Inflammatory macrophage treated with lipopolysaccharide for 4 hours (primary cell): Measurements from ENCODE around the gene MTHFSD.
A peak's percentile ranks its signal among the peaks of the same experiment; 100 is the strongest.
"Not testable (repeated sequence)": the region's sequence is repeated elsewhere in the genome, so short reads cannot be mapped to it uniquely, and the experiment has no call there.

ENCODE experiments used
- DNase-seq: peaks from one replicate; pipeline ENCODE4 v3.0.0-alpha.2; 2020

The MTHFSD gene

DNA sequence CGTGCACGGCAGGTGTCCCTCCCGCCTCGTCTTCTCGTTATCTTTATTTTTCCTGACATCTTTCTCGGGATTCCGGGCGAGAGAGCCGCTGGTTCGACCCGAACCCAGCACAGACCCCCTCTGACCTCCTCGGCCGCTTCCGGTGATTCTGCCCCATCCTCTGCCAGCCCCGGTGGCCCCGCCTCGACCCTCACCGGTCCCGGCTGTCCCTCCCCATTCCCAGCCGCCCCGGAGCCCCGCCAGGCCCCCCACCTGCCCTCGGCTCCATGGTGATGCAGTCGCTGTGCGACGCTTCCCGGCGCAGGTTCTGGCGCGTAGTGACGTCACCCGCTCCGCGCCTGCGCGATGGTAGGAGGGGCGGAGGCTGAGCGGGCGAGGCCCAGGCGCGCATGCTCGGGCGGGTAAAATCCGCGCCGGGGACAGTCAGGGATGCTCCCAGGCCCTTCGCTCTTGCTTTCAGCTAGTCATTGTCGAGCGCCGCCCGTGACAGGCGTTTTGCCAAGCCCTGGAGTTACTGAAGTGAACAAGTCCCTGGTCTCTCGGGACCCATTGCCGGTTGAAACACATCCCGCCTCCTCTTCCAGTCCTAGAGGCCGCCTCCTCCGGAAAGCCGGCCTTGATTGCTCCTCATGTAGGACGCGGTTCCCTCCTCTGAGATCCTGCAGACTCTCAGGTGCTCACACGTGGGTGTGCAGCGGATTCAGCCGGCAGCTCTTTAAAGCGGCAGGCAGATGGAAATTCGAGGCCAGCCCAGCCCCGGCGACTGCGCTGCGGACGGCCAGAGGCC, at the start of gene MTHFSD:
Gene MTHFSD (minus strand): TSS at position 319 of the 787 bp plus-strand sequence. CDS start 51 bp downstream, at position 268.
- peak; percentile 91 for DNase-seq

DNA sequence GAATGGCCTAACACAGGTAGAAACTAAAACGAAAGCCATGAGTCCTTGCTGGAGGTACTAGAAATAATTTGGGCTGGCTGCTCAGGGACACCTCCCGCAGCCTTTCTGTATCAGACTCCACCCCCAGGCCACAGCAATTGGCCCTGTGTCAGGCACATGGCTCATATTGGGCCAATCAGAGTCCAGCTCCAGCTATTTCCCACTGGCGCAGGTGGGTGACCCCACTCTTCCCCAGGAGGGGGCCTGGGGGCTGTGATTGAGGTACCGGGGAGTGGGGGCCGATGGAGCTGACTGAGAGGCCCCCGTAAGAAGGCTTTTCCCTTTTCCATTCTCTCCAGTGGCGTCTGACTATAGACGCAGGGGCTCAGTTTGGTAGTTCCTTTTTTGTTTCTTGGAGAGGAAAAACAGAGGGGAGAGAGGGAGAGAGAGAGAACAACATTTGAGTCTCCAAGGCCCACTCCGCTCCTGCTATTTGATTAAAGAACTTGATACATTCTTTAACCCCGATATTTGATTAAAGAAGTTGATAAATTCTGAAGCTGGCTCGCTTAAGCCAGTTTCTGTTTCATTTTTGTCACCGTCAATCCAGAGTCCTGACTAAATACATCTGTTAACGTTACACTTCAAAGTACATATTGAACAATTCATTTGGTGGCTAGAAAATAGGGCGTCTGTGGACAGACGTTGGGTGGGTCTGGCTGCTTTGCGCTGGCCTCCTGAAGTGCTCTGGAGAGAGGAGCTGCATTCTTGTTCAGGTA, 49.6 kb upstream of the MTHFSD start:
- DNase-seq, result peak; percentile 2

DNA sequence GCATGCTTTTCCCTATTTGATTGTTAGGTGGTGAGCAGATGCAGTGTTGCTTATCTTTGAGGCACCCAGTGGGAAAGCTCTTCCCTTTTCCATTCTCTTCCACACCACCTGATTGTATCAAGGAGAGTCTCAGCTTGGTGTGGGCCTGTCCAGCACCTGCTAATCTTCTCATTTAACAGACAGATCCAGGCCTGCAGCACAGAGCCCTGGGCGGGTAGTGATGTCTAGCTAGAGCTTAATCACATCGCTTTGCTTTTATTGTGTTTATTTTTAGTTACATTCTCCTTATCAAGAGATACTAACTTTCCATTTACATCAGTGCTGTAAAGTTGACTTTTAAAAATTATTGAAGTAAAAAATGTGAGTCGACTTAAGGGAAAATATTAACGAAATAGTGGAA, 47.5 kb upstream of the MTHFSD start:
- DNase-seq, result no peak

- DNase-seq, result no peak
Observed at GRCh38 chr16:86601356-86601755, 46.3 kb upstream of the MTHFSD start.

- no peak for DNase-seq
Observed at GRCh38 chr16:86598607-86599565, 43.9 kb upstream of the MTHFSD start.

DNA sequence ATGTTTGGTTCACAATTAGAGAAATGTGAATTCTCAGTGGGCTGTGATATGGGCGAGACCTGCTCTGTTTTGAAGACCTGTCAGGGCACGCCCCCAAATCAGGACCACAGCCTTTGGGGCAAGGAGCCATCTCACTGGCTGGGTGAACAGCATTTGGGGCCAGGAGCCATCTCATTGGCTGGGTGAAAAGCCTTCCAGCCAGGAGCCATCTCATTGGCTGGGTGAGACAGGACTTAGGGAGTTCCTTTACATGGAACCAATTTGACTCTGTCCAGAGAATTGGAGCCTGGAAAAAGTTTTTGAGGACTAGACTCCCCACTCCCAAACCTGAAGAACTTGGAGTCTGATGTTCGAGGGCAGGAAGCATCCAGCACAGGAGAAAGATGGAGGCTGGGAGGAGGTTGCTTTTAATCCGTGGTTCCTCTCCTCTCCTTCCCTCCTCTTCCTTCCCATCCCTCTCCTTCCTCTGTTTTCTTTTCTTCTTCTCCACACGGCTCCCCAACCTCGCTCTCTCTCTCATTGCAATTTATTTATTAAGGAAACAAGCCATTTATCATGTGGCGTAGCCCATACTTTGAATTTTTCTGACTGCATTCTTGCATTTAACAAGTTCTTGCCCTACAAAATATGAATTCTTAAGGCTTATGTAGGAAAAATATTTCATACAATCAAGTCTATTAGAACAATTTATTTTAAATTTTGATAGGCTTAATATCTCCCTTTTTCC, 43.0 kb upstream of the MTHFSD start:
- DNase-seq, result no peak

GRCh38 chr16:86597126-86597879, 42.3 kb upstream of the MTHFSD start:
- DNase-seq, result no peak

DNA sequence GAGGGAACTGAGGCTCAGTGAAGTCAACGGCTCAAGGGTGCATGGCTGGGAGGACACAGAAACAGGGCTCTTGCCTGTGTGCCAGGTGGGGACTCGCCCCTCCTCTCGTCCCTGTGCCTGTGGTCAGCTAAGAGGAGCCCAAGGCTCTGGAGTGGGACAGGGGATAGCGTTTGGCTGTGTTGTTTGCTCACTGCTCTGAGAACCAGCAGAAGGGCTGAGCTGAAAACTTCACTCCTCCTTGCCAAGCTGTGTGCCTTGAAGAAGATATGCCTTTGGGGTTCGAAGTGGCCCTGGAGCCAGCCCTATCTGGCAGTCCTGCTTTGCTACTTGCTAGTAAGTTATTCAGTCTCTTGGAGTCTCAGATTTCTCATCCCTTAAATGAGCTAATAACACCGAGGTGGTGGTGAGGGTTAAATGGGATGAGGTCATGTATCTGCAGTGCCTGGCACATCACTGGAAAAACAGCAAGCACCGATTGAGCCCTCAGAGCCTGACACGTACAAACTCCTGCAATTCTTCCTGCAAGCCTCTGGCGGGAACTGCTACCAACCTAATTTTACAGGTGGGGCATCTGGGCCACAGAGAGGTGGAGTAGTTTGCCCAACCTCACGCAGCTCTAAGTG, 41.1 kb upstream of the MTHFSD start:
- no peak for DNase-seq

DNA sequence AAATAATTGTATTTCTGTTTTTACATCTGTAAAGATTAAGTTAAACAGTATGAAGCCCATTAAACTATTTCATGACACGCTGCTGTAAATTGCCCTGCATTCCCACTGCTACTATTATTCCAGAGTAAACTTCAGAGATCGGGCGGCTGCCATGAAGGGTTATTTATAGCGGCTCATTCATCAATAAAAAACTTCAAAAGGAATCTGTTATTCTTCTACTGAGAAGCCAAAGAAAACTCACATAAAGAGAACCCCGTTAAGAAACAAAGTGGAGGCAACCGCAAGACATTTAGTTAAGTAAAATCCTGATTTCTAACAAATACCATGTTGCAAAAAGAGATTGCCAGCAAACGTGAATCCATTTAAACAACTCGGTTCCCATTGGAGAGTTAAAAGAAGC, 39.7 kb upstream of the MTHFSD start:
- no peak for DNase-seq

DNA sequence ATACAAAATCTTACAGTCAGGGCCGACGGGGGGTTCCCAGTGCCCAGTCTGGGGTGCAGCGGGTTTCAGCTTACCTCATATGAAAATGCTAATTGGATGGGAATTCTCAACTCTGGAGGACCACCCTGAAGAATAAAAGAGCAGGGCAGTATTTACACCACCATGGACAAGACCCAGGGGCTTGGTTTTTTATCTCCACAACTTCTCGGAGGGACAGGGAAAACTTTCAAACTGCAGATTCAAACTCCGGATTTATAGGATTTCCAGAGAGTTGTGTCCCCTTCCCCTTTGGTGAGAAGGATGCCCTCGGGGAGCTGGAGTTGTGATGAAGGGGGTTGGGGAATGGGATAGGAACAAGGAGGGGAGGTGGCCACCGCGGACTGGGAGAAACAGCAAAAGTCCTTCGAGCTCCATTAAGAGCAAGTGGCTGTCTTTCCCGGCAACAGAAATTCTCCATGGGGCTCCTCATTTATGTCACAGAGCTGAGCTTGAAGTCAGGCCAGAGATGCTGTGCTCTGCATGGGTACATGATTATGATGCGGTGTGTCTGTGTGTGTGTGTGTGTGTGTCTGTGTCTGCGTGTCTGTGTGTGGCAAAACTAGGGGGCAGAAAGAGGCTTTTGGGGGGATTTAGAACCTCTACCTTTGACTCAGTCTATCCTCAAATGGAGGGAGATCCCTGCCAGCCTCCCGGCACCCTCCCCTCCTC, 39.0 kb upstream of the MTHFSD start:
- DNase-seq, result no peak

DNA sequence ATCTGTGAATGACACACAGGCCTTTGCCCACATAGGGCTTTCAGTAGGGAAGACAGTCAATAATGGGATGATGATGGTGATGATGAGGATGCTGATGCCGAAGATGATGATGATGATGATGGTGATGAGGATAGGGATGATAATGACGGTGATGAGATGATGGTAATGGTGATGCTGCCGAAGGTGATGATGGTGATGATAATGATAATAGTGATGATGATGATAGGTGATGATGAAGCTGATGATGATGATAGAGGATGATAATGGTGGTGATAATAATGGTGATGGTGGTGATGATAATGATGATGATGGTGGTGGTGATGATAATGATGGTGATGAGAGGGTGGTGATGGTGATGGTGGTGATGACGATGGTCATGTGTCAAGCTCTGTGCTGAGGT, 36.2 kb upstream of the MTHFSD start:
- DNase-seq, result no peak

- no peak for DNase-seq
Observed at GRCh38 chr16:86590501-86591144, 35.6 kb upstream of the MTHFSD start.

GRCh38 chr16:86587955-86588354, 32.9 kb upstream of the MTHFSD start:
- not testable (repeated sequence) for DNase-seq

GRCh38 chr16:86587487-86587886, 32.5 kb upstream of the MTHFSD start:
- DNase-seq, result no peak

DNA sequence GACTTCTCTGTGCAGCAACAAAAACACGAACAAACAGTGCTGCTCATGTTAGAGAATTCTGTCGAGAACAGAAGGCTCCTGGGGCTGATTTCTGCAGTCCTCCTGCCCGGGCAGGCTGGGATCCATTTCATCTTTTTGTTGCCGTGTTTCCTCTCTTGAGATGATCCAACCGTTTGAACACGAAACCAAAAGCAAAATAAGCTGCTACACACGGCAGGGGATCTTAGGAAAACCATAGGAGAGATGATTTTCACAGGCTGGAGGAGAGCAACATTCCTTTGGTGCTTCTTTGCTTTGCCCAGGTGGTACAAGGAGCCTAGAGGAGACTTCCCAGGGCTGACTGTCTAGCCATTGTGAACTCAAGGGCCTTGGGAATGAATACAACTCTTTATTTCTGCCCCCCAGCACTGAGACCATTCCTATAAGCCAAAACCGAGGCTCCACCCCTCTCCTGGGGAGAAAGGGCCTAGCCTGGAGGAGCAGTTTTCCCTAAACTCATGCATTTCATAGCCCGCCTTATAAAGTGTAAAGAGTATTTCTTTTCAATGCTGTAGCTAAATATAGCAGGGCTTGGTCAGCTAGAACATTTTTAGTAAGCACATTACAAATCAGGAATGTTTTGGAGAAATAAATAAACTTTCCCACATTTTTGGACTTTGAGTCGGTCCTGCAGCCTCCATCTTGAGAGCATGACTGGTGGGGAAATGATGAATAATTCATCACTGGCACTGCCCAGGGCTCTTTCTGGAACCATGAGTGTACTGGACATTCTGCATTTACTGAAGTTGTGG, 31.0 kb upstream of the MTHFSD start:
- DNase-seq, result no peak

GRCh38 chr16:86584726-86585721, 30.0 kb upstream of the MTHFSD start:
- DNase-seq, result no peak

DNA sequence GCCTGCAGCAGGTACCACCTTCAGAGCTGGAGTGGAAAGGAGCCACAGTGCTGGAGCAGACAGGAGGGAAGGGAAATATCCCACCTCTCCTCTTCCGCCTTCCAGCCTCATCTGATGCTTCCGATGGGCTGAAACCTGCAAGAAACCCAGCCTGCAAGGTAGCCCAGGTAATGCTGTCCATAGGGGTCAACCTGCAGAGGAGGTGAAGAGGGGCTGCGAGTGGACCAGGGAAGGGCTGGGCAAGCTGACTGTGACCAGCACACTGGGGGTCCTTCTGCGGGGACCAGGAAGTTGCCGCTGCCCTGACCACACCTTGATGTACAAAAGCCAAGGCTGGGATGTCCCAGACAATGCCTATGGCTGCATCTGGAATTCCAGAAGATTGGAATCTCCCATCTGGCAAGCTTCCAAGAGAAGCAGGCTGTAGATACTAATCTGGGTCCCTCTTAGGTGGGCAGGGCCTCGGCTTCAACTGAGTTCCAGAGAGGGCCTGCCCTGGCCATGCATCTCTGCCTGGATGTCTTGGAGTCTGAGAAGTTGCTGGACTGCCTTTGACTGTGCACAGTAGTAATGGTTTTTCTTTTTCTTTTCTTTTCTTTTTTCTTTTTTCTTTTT, 29.1 kb upstream of the MTHFSD start:
- no peak for DNase-seq
